HCT116 (cell line): ENCODE measurements around the gene SMIM20. TPM values are rescaled to one million over a fixed set of nuclear protein-coding genes. Genes with fewer than 3 reads are reported as not detected.

Source experiments
- ATAC-seq: fragments of 200-7000 bp; cut with Tn5 transposase; 2 replicates; pipeline ENCODE4 v1.9.1; 2020; ENCODE audit warnings: mild to moderate bottlenecking, moderate library complexity
- BruUV-seq: library from RNA; stranded (reverse); fragments of 400-500 nt; replicated peaks from 2 replicates; lab custom pipeline; 2021; lab: Mats Ljungman, UMichigan
- CTCF ChIA-PET: fragments of 300-600 bp; sonication (Branson Sonifier 250); formaldehyde crosslinking; loops from one replicate; lab custom pipeline; 2021; ENCODE audit warnings: antibody characterized with exemption; lab: Charles Lee
- POLR2A ChIA-PET: fragments of 300-600, 350-600 bp; sonication (Branson Sonifier 250); formaldehyde crosslinking; loops from one replicate; lab custom pipeline; 2021; ENCODE audit warnings: antibody characterized with exemption; lab: Charles Lee
- RAD21 ChIA-PET, 2 experiments: fragments of 300-600 bp; sonication (Branson Sonifier 250); formaldehyde crosslinking; loops; one replicate each; lab custom pipeline; 2023; ENCODE audit warnings: low total read pairs in 2 of 2; ENCODE audit not compliant: uncharacterized antibody in 2 of 2, unreplicated experiment in 2 of 2, low non-redundant PET in 1 of 2; lab: Charles Lee
- DNase-seq: peaks from one replicate; pipeline ENCODE4 v3.0.0-alpha.2; 2010; ENCODE audit warnings: low read depth, low spot score
- H2AFZ ChIP-seq: fragments of 200-600 bp; shearing (Covaris generic), sonication (generic); 2 replicates; pipeline ENCODE4 v1.6.1; 2017; ENCODE audit warnings: low read depth, mixed run types, mixed read lengths, antibody characterized with exemption, low read length; ENCODE audit not compliant: poor library complexity, severe bottlenecking
- H3K27ac ChIP-seq: 2 replicates; pipeline ENCODE4 v1.5.1; 2012; ENCODE audit warnings: low read depth, low read length
- H3K27me3 ChIP-seq: fragments of 200-600 bp; sonication (generic); 2 replicates; pipeline ENCODE4 v1.6.1; 2016; ENCODE audit warnings: mixed run types, low read length, mixed read lengths; ENCODE audit not compliant: insufficient read depth
- H3K36me3 ChIP-seq, 2 experiments: fragments of 200-500 bp in 1 of 2; fragments of 200-600 bp in 1 of 2; sonication (Bioruptor generic) in 1 of 2; sonication (generic) in 1 of 2; 2 replicates each; pipeline versions ENCODE4 v1.5.1 to v1.6.1; 2014 to 2016; ENCODE audit warnings: low read length in 2 of 2, inconsistent platforms in 1 of 2, mixed read lengths in 1 of 2, mixed run types in 1 of 2; ENCODE audit not compliant: insufficient read depth in 2 of 2, control insufficient read depth in 1 of 2
- H3K4me1 ChIP-seq, 2 experiments: fragments of 200-600 bp in 1 of 2; sonication (generic) in 1 of 2; 2 replicates each; pipeline versions ENCODE4 v1.5.1 to v1.6.1; 2012 to 2017; ENCODE audit warnings: low read length in 2 of 2, inconsistent platforms in 1 of 2, mild to moderate bottlenecking in 1 of 2, mixed read lengths in 1 of 2, mixed run types in 1 of 2, moderate library complexity in 1 of 2; ENCODE audit not compliant: insufficient read depth in 2 of 2, control insufficient read depth in 1 of 2
- H3K4me2 ChIP-seq: fragments of 200-600 bp; sonication (generic); 2 replicates; pipeline ENCODE4 v1.6.1; 2017; ENCODE audit warnings: mixed run types, low read length, mixed read lengths
- H3K4me3 ChIP-seq, 2 experiments: fragments of 200-600 bp in 1 of 2; sonication (generic) in 1 of 2; replicated peaks in 1 of 2; 2 replicates each; pipeline ENCODE4 v1.5.1; 2011 to 2016; ENCODE audit warnings: low read length in 2 of 2, control low read depth in 1 of 2, low read depth in 1 of 2, mild to moderate bottlenecking in 1 of 2, mixed read lengths in 1 of 2, mixed run types in 1 of 2
- H3K79me2 ChIP-seq: fragments of 200-600 bp; sonication (generic); 2 replicates; pipeline ENCODE4 v1.6.1; 2017; ENCODE audit warnings: mild to moderate bottlenecking, mixed run types, low read length, moderate library complexity, mixed read lengths; ENCODE audit not compliant: insufficient read depth
- H3K9ac ChIP-seq: fragments of 200-600 bp; sonication (generic); 2 replicates; pipeline ENCODE4 v1.6.1; 2016; ENCODE audit warnings: low read length, mixed read lengths
- H3K9me2 ChIP-seq: fragments of 200-600 bp; sonication (generic), shearing (Covaris generic); 2 replicates; pipeline ENCODE4 v1.6.1; 2017; ENCODE audit warnings: mixed run types, mild to moderate bottlenecking, moderate library complexity; ENCODE audit not compliant: insufficient read depth
- H3K9me3 ChIP-seq, 2 experiments: fragments of 200-500 bp in 1 of 2; fragments of 200-600 bp in 1 of 2; sonication (Bioruptor generic) in 1 of 2; sonication (generic) in 1 of 2; 2 replicates each; pipeline ENCODE4 v1.6.1; 2014 to 2017; ENCODE audit warnings: low read length in 2 of 2, mixed read lengths in 2 of 2, inconsistent platforms in 1 of 2, low read depth in 1 of 2, mild to moderate bottlenecking in 1 of 2, mixed run types in 1 of 2, moderate library complexity in 1 of 2; ENCODE audit not compliant: control insufficient read depth in 1 of 2, insufficient read depth in 1 of 2
- H4K20me1 ChIP-seq: fragments of 200-600 bp; sonication (generic), shearing (Covaris generic); 2 replicates; pipeline ENCODE4 v1.6.1; 2017; ENCODE audit warnings: mixed run types, mild to moderate bottlenecking, moderate library complexity; ENCODE audit not compliant: insufficient read depth
- CBX3 ChIP-seq: IDR thresholded peaks from 2 replicates; pipeline ENCODE4 v1.6.1; 2012; ENCODE audit warnings: low read depth
- EGR1 ChIP-seq: IDR thresholded peaks from 2 replicates; pipeline ENCODE4 v1.6.1; 2012; ENCODE audit warnings: low read depth
- ELF1 ChIP-seq: IDR thresholded peaks from 2 replicates; pipeline ENCODE4 v1.6.1; 2012; ENCODE audit warnings: low read depth, borderline replicate concordance
- EZH2phosphoT487 ChIP-seq: fragments of 200-600 bp; IDR thresholded peaks from 2 replicates; pipeline ENCODE4 v1.6.1; 2018; ENCODE audit warnings: antibody characterized with exemption, borderline replicate concordance
- POLR2A ChIP-seq: IDR thresholded peaks from 2 replicates; pipeline ENCODE4 v1.7.0; 2011; ENCODE audit warnings: borderline replicate concordance; ENCODE audit not compliant: insufficient read depth, insufficient read length; ENCODE audit errors: extremely low read depth
- SIN3A ChIP-seq: IDR thresholded peaks from 2 replicates; pipeline ENCODE4 v1.6.1; 2012; ENCODE audit warnings: low read depth
- SP1 ChIP-seq: IDR thresholded peaks from 2 replicates; pipeline ENCODE4 v1.6.1; 2012; ENCODE audit warnings: low read depth
- TCF7L2 ChIP-seq: IDR thresholded peaks from 2 replicates; pipeline ENCODE4 v1.7.0; 2011; ENCODE audit warnings: borderline replicate concordance, inconsistent platforms; ENCODE audit not compliant: insufficient read depth, insufficient read length; ENCODE audit errors: extremely low read depth
- YY1 ChIP-seq: IDR thresholded peaks from 2 replicates; pipeline ENCODE4 v1.6.1; 2011; ENCODE audit warnings: low read length, low read depth, moderate library complexity, mild to moderate bottlenecking; ENCODE audit not compliant: insufficient replicate concordance; ENCODE audit errors: extremely low read depth
- ZFX ChIP-seq: fragments of 450-650 bp; IDR thresholded peaks from 2 replicates; pipeline ENCODE4 v1.6.1; 2017
- ZNF274 ChIP-seq: fragments of 200-500 bp; sonication (Bioruptor generic); IDR thresholded peaks from 2 replicates; pipeline ENCODE4 v1.6.1; 2014; ENCODE audit warnings: mild to moderate bottlenecking, low read depth, low read length, inconsistent platforms
- intact Hi-C: fragments of 100-400 bp; cut with micrococcal nuclease; formaldehyde crosslinking; loops from 2 replicates; pipeline ENCODE4 v1.10.0; 2022
- total RNA-seq: library from RNA; stranded (reverse); gene quantifications from one replicate; pipeline ENCODE4 v1.2.1, GENCODE V29; 2021; ENCODE audit not compliant: unreplicated experiment
- TF ChIP-seq, protein P1 (sequence below): IDR thresholded peaks from 2 replicates; pipeline ENCODE4 v1.6.1; 2012; ENCODE audit warnings: low read depth
- TF ChIP-seq, protein P2 (sequence below): IDR thresholded peaks from 2 replicates; pipeline ENCODE4 v1.6.1; 2012
- TF ChIP-seq, protein P3 (sequence below): IDR thresholded peaks from 2 replicates; pipeline ENCODE4 v1.6.1; 2011; ENCODE audit warnings: mild to moderate bottlenecking, low read length, moderate library complexity; ENCODE audit not compliant: insufficient replicate concordance; ENCODE audit errors: extremely low read depth
- TF ChIP-seq, protein P4 (sequence below): IDR thresholded peaks from 2 replicates; pipeline ENCODE4 v1.6.1; 2012
- TF ChIP-seq, protein P5 (sequence below), 3 experiments: fragments of 200-600 bp in 1 of 3; sonication (generic) in 1 of 3; IDR thresholded peaks in 2 of 3; conservative IDR thresholded peaks in 1 of 3; 2 replicates each; pipeline ENCODE4 v1.5.1; 2012 to 2017; ENCODE audit warnings: low read depth in 2 of 3, low read length in 2 of 3, antibody characterized with exemption in 1 of 3, borderline replicate concordance in 1 of 3, control low read depth in 1 of 3, mild to moderate bottlenecking in 1 of 3, mixed read lengths in 1 of 3, mixed run types in 1 of 3, moderate library complexity in 1 of 3; ENCODE audit not compliant: insufficient read depth in 1 of 3

Gene SMIM20
- total RNA-seq, 1 experiment from 2014 or later = 36.9 TPM

DNA sequence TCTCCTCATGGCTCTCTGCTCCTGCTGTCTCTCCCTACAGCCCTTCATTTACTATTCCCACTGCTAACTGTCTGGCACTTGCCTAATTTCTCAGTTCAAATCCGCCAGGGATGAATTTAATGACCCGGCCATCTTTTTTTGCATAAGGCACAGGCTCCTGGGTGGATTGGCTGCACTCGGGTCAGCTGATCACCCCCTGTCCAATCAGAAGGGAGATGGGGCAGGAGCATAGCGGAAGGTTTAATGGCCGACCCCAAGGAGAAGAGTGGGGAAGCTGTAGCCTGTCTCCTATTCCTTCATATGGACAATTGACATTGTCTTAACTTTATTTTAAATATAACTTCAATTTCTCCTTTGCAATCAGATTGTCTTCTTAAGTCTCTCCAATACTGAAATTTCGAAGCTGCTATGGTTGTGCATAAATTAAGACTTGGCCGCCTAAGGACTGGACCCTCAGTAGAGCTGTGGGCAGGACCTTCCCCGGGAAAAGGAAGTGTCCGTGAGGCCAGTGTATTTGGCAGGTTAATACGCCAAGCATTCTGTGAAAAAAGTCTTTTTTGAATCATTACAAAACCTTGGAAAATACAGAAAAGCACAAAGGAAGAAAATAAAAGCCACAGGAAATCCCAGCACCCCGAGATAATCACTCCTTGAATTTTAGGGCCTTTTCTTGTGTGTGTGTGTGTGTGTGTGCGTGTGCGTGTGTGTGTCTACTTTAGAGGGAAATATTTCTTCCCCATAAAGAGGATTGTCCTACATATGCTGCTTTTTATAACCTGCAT is 55.5 kb downstream of the SMIM20 start:
- BruUV-seq = no TSS peak
- Histone ChIP-seq H3K9ac (no peak overlapping the region), H3K36me3 (no peaks in the 10 kb centered on the region), H3K27ac (no peak overlapping the region), H4K20me1 (no peaks in the 10 kb centered on the region), H2AFZ (no peak overlapping the region), H3K79me2 (no peaks in the 10 kb centered on the region), H3K4me3 (no peak overlapping the region), H3K4me1 (no peaks in the 10 kb centered on the region; a peak in 1 of 4 replicates), H3K9me3 (no peaks in the 10 kb centered on the region), H3K27me3 (no peaks in the 10 kb centered on the region), H3K4me2 (no peak overlapping the region), H3K9me2 (no peaks in the 10 kb centered on the region)
- TF ChIP-seq, protein P1, sequence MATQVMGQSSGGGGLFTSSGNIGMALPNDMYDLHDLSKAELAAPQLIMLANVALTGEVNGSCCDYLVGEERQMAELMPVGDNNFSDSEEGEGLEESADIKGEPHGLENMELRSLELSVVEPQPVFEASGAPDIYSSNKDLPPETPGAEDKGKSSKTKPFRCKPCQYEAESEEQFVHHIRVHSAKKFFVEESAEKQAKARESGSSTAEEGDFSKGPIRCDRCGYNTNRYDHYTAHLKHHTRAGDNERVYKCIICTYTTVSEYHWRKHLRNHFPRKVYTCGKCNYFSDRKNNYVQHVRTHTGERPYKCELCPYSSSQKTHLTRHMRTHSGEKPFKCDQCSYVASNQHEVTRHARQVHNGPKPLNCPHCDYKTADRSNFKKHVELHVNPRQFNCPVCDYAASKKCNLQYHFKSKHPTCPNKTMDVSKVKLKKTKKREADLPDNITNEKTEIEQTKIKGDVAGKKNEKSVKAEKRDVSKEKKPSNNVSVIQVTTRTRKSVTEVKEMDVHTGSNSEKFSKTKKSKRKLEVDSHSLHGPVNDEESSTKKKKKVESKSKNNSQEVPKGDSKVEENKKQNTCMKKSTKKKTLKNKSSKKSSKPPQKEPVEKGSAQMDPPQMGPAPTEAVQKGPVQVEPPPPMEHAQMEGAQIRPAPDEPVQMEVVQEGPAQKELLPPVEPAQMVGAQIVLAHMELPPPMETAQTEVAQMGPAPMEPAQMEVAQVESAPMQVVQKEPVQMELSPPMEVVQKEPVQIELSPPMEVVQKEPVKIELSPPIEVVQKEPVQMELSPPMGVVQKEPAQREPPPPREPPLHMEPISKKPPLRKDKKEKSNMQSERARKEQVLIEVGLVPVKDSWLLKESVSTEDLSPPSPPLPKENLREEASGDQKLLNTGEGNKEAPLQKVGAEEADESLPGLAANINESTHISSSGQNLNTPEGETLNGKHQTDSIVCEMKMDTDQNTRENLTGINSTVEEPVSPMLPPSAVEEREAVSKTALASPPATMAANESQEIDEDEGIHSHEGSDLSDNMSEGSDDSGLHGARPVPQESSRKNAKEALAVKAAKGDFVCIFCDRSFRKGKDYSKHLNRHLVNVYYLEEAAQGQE = no peak
- TF ChIP-seq ELF1 = no peak
- no peak for TF ChIP-seq POLR2A
- no peak for TF ChIP-seq ZNF274
- no peak for TF ChIP-seq TCF7L2
- TF ChIP-seq CBX3 = no peak
- no peak for TF ChIP-seq EZH2phosphoT487
- no peak for TF ChIP-seq SP1
- TF ChIP-seq ZFX = no peak
- no peak for TF ChIP-seq SIN3A
- TF ChIP-seq EGR1 = no peak
- TF ChIP-seq, protein P2, sequence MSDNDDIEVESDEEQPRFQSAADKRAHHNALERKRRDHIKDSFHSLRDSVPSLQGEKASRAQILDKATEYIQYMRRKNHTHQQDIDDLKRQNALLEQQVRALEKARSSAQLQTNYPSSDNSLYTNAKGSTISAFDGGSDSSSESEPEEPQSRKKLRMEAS = no peak
- TF ChIP-seq, protein P3, sequence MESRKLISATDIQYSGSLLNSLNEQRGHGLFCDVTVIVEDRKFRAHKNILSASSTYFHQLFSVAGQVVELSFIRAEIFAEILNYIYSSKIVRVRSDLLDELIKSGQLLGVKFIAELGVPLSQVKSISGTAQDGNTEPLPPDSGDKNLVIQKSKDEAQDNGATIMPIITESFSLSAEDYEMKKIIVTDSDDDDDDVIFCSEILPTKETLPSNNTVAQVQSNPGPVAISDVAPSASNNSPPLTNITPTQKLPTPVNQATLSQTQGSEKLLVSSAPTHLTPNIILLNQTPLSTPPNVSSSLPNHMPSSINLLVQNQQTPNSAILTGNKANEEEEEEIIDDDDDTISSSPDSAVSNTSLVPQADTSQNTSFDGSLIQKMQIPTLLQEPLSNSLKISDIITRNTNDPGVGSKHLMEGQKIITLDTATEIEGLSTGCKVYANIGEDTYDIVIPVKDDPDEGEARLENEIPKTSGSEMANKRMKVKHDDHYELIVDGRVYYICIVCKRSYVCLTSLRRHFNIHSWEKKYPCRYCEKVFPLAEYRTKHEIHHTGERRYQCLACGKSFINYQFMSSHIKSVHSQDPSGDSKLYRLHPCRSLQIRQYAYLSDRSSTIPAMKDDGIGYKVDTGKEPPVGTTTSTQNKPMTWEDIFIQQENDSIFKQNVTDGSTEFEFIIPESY = no peak
- no peak for TF ChIP-seq YY1
- TF ChIP-seq, protein P4, sequence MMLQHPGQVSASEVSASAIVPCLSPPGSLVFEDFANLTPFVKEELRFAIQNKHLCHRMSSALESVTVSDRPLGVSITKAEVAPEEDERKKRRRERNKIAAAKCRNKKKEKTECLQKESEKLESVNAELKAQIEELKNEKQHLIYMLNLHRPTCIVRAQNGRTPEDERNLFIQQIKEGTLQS = no peak
- TF ChIP-seq, protein P5, sequence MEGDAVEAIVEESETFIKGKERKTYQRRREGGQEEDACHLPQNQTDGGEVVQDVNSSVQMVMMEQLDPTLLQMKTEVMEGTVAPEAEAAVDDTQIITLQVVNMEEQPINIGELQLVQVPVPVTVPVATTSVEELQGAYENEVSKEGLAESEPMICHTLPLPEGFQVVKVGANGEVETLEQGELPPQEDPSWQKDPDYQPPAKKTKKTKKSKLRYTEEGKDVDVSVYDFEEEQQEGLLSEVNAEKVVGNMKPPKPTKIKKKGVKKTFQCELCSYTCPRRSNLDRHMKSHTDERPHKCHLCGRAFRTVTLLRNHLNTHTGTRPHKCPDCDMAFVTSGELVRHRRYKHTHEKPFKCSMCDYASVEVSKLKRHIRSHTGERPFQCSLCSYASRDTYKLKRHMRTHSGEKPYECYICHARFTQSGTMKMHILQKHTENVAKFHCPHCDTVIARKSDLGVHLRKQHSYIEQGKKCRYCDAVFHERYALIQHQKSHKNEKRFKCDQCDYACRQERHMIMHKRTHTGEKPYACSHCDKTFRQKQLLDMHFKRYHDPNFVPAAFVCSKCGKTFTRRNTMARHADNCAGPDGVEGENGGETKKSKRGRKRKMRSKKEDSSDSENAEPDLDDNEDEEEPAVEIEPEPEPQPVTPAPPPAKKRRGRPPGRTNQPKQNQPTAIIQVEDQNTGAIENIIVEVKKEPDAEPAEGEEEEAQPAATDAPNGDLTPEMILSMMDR (IDR thresholded peaks at IDR 0.05 in 2 of 3, conservative IDR thresholded peaks at IDR 0.05 in 1 of 3; ENCODE audit: borderline replicate concordance in 1 of 3, insufficient read depth in 1 of 3, low read depth in 2 of 3, low read length in 2 of 3) = no peak
- ChIA-PET RAD21 (no interaction called here), POLR2A (no interaction called here), CTCF (interaction anchor here (1.7 kb wide), 1 partner anchor 19 kb away, joined by 5 read pairs; no protein-coding TSS in a partner anchor)
- no peak for DNase-seq
- intact Hi-C loops = no loop called here
- no peak for ATAC-seq
